ENCODE results near the gene PCDHGA1.

Gene PCDHGA1

DNA sequence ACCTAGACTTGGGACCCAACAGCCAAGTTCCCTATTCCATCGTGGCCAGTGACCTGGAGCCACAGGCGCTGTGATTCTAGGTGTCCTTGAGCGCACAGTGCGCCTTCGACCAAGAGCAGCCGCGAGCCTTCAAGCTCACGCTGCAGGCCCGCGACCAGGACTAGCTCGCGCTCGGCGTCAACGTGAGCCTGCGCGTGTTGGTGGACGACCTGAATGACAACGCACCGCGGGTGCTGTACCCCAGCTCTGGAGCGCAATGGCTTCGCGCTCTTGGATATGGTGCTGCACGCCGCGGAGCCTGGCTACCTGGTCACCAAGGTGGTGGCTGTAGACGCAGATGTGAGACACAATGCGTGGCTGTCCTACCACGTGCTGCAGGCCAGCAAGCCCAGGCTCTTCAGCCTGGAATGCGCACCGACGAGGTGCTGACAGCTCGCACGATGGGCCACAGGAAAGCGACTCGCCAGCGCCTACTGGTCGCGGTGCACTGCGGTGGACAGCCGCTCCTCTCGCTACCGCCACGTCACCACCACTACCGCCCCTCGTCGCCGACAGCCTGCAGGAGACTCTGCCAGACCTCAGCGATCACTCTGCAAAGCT, 111.4 kb downstream of the PCDHGA1 start:
- POLR2A ChIA-PET = no interaction called here
- Histone ChIP-seq H3K4me1 (ENCODE audit: control insufficient read depth, insufficient read depth, low read length) (no peaks in the 10 kb centered on the region), H3K9me3 (ENCODE audit: control insufficient read depth, insufficient read depth, low read depth, low read length) (no peaks in the 10 kb centered on the region), H3K36me3 (ENCODE audit: control insufficient read depth in 2 of 2, insufficient read depth in 1 of 2, low read length in 2 of 2) (no peaks in the 10 kb centered on the region), H3K4me3 (ENCODE audit: low read depth, low read length) (no peak overlapping the region), H3K27ac (ENCODE audit: extremely low read depth, low read depth, low read length) (no peak overlapping the region)
- TF ChIP-seq ZNF37A (tag by site-specific recombination; IDR thresholded peaks at IDR 0.05) (no peak), YY1 (tag by site-specific recombination; IDR thresholded peaks at IDR 0.05) (no peak), PBX3 (CRISPR knock-in tag; IDR thresholded peaks at IDR 0.05) (no peak), ZNF555 (tag by site-specific recombination; conservative IDR thresholded peaks at IDR 0.05) (no peak), ELK4 (IDR thresholded peaks at IDR 0.05; ENCODE audit: borderline replicate concordance, low read depth, low read length) (no peak), TCF7L2 (IDR thresholded peaks at IDR 0.05; ENCODE audit: borderline replicate concordance, low read depth, low read length) (no peak), ZNF184 (tag by site-specific recombination; IDR thresholded peaks at IDR 0.05) (no peak), ZBTB8A (tag by site-specific recombination; IDR thresholded peaks at IDR 0.05) (no peak), ZNF473 (tag by site-specific recombination; IDR thresholded peaks at IDR 0.05) (no peak), ZNF518A (tag by site-specific recombination; conservative IDR thresholded peaks at IDR 0.05; ENCODE audit: low read depth) (no peak), ZNF510 (tag by site-specific recombination; IDR thresholded peaks at IDR 0.05; ENCODE audit: insufficient replicate concordance) (no peak), ZNF335 (tag by site-specific recombination; conservative IDR thresholded peaks at IDR 0.05) (no peak), HOXD13 (CRISPR knock-in tag; IDR thresholded peaks at IDR 0.05; ENCODE audit: borderline replicate concordance) (no peak)
- CTCF ChIA-PET = interaction anchor here (0.6 kb wide), 1 partner anchor 34 kb away, joined by 3 read pairs; the partner anchor contains the start of gene PCDHGC3

- CTCF ChIA-PET = interaction anchor here (1.4 to 1.6 kb wide), 3 partner anchors 11 to 59 kb away, joined by 3 to 5 read pairs (median 4); partner anchors contain the start of genes PCDHGA11 and PCDHGC3
- Histone ChIP-seq H3K9me3 (ENCODE audit: control insufficient read depth, insufficient read depth, low read depth, low read length) (no peaks in the 10 kb centered on the region), H3K36me3 (ENCODE audit: control insufficient read depth in 2 of 2, insufficient read depth in 1 of 2, low read length in 2 of 2) (no peaks in the 10 kb centered on the region), H3K4me1 (ENCODE audit: control insufficient read depth, insufficient read depth, low read length) (no peaks in the 10 kb centered on the region), H3K4me3 (ENCODE audit: low read depth, low read length) (no peak overlapping the region), H3K27ac (ENCODE audit: extremely low read depth, low read depth, low read length) (no peak overlapping the region)
- POLR2A ChIA-PET = interaction anchor here (1.3 kb wide), 1 partner anchor 10 kb away, joined by 4 read pairs; the partner anchor contains the start of gene PCDHGC3
- TF ChIP-seq ZSCAN18 (tag by site-specific recombination; IDR thresholded peaks at IDR 0.05) (no peak), ZNF155 (tag by site-specific recombination; IDR thresholded peaks at IDR 0.05) (no peak), ZNF518A (tag by site-specific recombination; conservative IDR thresholded peaks at IDR 0.05; ENCODE audit: low read depth) (no peak), ZNF292 (tag by site-specific recombination; IDR thresholded peaks at IDR 0.05; ENCODE audit: borderline replicate concordance, low read depth) (no peak), ZNF114 (tag by site-specific recombination; IDR thresholded peaks at IDR 0.05) (no peak), ZNF624 (tag by site-specific recombination; IDR thresholded peaks at IDR 0.05) (no peak)
Measured at GRCh38 chr5:141465351-141465750, 135.0 kb downstream of the PCDHGA1 start.
